Measurements from ENCODE around the gene GALNT15.

The GALNT15 gene

DNA sequence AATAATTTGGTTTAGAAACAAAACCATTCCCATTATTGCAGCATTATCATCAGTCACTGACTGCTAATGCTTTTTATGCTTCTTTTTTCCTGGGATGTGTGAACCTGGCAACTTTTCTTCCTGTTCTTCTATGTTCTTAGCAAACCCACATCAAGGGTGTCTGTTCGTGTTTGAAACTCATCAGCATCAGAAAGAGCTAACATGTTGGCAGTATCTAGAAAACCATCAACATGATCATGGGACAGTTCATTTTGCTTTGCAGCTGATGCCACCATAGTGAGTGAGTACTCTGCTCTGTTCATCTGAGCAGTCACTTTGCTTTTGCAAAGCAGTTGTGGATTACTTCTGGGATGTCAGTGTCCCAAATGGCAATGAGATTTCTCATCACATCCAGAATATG is 84.4 kb downstream of the GALNT15 start:
- Histone ChIP-seq H3K4me3 (ENCODE audit: low read length) (no peak overlapping the region), H3K9me3 (ENCODE audit: low read length) (no peaks in the 10 kb centered on the region), H3K27me3 (ENCODE audit: insufficient read depth, low read length) (no peaks in the 10 kb centered on the region), H3K36me3 (ENCODE audit: insufficient read depth, low read length) (peaks cover 16% of the 10 kb centered on the region), H2AFZ (ENCODE audit: low read depth, low read length) (no peak overlapping the region), H3K4me1 (ENCODE audit: insufficient read depth, low read length) (peaks cover 6% of the 10 kb centered on the region)

DNA sequence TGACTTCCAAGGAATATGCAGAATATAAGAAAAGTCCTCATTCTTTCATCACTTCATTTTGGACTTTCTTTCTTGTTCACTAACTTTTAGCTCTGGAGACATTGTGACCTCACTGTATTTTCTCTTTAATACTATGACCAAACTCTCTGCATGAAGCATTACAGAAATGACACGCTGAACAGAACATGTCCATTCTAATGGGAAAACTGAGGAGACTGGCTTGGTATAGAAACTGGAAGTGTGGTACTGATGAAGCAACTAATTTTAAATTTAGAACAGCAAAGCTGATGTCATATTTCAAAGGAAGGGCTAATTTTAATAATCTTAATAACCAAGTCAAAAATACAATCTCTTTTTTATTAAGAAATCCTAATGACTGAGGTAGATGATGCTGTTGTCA is 85.6 kb downstream of the GALNT15 start:
- H3K4me3 ChIP-seq (ENCODE audit: low read length), result no peak overlapping the region
- peaks cover 12% of the 10 kb centered on the region for H3K4me1 ChIP-seq (ENCODE audit: insufficient read depth, low read length)
- H2AFZ ChIP-seq (ENCODE audit: low read depth, low read length), result no peak overlapping the region
- H3K36me3 ChIP-seq (ENCODE audit: insufficient read depth, low read length), result peaks cover 16% of the 10 kb centered on the region
- H3K27me3 ChIP-seq (ENCODE audit: insufficient read depth, low read length), result no peaks in the 10 kb centered on the region
- H3K9me3 ChIP-seq (ENCODE audit: low read length), result no peaks in the 10 kb centered on the region

DNA sequence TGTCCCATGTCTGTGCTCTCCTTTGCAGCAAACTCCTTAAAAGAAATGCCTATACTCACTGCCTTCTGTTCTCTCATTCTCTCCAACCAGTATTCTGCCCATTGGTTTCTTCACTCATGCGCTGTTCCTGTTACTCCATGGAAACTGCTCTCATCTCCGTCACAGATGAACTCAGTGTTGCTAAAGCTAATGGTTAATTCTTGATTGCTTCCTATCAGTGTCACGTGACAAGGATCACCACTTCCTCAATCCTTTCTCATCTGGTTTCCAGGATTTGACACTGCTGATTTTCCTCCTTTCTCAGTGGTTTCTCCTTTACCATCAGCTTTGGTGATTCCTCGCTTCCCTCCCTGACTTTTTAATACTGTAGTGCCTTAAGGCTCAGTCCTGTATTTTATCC is 87.7 kb downstream of the GALNT15 start:
- peaks cover 13% of the 10 kb centered on the region for H3K36me3 ChIP-seq (ENCODE audit: insufficient read depth, low read length)
- H3K27me3 ChIP-seq (ENCODE audit: insufficient read depth, low read length), result no peaks in the 10 kb centered on the region
- H2AFZ ChIP-seq (ENCODE audit: low read depth, low read length), result no peak overlapping the region
- peaks cover 28% of the 10 kb centered on the region for H3K4me1 ChIP-seq (ENCODE audit: insufficient read depth, low read length)
- H3K9me3 ChIP-seq (ENCODE audit: low read length), result no peaks in the 10 kb centered on the region
- H3K4me3 ChIP-seq (ENCODE audit: low read length), result no peak overlapping the region

DNA sequence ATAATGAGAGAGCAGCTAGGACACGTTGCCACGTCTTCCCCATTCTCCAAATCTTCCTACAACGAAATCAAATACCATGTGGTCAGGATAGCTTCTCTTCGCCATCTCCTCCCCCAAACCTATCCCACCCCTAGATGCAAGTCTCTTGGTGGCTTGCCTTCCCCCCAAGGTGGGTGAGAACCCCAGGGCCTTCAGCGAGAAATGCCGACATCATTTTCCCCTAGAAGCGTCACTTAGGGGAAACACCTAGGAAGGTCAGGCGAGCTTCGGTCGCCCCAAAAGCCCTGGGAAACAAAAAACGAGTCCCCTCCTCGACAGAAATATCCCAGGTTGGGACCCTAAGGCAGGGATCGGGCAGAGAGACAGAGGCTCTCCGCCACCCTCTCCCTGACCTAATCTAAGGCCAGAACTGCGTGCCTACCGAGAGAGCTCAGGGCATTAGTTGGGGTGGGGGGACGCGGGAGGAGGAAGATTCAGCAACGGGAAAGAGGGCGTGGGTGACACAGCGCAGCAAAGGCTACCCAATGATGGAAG is 89.8 kb downstream of the GALNT15 start:
- Histone ChIP-seq H3K4me1 (ENCODE audit: insufficient read depth, low read length) (peaks cover 31% of the 10 kb centered on the region), H3K36me3 (ENCODE audit: insufficient read depth, low read length) (peaks cover 10% of the 10 kb centered on the region), H3K27me3 (ENCODE audit: insufficient read depth, low read length) (no peaks in the 10 kb centered on the region), H3K9me3 (ENCODE audit: low read length) (no peaks in the 10 kb centered on the region), H2AFZ (ENCODE audit: low read depth, low read length) (peak overlapping the region; percentile 71), H3K4me3 (ENCODE audit: low read length) (peak overlapping the region; percentile 83)

DNA sequence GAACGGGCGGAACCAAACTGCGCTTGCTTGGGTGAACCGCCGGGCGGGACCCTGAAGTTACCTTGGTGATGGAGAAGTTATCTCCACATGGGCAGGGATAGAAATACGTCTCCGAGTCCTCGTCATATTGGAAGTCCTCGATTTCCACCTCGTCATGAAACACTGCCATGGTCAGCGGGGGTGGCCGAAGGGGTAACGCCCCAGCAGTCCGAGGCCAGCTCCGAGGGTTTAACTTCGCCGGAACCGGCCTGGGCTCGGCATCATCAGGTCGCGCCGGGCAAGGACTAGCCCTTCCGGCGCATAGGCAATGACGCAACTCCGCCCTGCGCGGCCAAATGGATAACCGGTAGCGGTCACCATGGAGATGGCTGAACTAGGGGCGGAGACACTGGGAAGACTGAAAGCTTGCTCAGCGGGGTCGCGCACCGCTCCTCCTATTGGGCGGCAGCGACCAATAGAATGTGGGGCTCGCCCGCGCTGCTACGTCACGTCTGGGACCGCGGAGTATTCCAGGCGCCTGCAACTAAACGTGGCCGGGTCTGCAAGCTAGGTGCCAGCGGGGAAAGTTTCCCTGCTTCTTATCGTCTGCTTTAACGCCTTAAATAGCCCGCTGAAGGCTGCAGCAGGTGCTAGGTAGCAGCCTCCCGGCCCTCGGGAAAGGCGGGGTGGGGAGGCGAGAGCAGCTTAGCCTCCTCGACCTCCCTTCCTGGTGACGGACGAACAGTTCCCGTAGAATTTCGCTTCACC is 90.4 kb downstream of the GALNT15 start, which contains the start of the genes DPH3 and OXNAD1:
Gene DPH3, minus strand, starts transcription at position 236 of the 747 bp plus-strand sequence. Its CDS starts 67 bp downstream, at position 169.
Gene OXNAD1, plus strand, starts transcription at position 505 of the 747 bp plus-strand sequence. CDS start 5,741 bp downstream, outside the sequence.
- H3K9me3 ChIP-seq (ENCODE audit: low read length), result no peaks in the 10 kb centered on the region
- H3K4me1 ChIP-seq (ENCODE audit: insufficient read depth, low read length), result peaks cover 31% of the 10 kb centered on the region
- H3K36me3 ChIP-seq (ENCODE audit: insufficient read depth, low read length), result peaks cover 4% of the 10 kb centered on the region
- H3K27me3 ChIP-seq (ENCODE audit: insufficient read depth, low read length), result no peaks in the 10 kb centered on the region
- H2AFZ ChIP-seq (ENCODE audit: low read depth, low read length), result peak within 1 kb of the TSS; percentile 71
- peak within 1 kb of the TSS; percentile 83 for H3K4me3 ChIP-seq (ENCODE audit: low read length)

DNA sequence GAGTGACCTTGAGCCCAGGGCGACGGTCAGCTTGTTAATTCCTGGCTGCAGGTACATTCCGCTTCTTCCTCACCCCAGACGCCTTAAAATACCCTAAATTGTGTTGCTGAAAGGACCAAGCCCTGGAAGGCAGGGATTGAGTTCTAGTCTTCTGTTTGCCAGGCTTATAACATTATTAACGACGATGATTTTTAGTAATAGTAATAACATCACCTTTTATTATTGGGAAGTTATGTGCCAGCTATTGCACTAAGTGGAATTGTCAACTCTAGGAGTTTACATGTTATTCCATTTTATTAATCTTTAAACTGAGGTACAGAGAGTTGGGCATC is 90.9 kb downstream of the GALNT15 start:
- H3K36me3 ChIP-seq (ENCODE audit: insufficient read depth, low read length), result peaks cover 2% of the 10 kb centered on the region
- peak overlapping the region; percentile 83 for H3K4me3 ChIP-seq (ENCODE audit: low read length)
- peak overlapping the region; percentile 27 for H2AFZ ChIP-seq (ENCODE audit: low read depth, low read length)
- no peaks in the 10 kb centered on the region for H3K9me3 ChIP-seq (ENCODE audit: low read length)
- H3K27me3 ChIP-seq (ENCODE audit: insufficient read depth, low read length), result no peaks in the 10 kb centered on the region
- peaks cover 31% of the 10 kb centered on the region for H3K4me1 ChIP-seq (ENCODE audit: insufficient read depth, low read length)

DNA sequence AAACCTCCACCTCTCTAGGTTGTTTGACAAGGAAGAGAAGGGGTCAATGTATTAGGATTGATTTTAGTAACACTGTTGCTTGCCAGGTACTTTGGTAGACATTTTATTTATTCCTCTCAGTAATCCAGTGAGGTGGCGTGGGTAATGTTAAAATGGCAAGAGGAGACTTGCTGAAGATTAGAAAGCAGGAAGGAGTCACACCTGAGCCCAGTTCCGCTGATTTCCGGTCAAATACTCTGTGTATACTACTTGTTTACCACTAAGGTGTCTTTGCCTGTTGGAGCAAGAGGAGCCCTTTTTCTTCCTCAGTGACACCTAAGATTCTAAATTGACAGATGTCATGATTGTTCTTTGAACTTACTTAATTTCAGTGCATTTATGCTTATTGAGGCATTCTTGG is 92.2 kb downstream of the GALNT15 start:
- Histone ChIP-seq H2AFZ (ENCODE audit: low read depth, low read length) (no peak overlapping the region), H3K9me3 (ENCODE audit: low read length) (no peaks in the 10 kb centered on the region), H3K27me3 (ENCODE audit: insufficient read depth, low read length) (no peaks in the 10 kb centered on the region), H3K36me3 (ENCODE audit: insufficient read depth, low read length) (peaks cover 11% of the 10 kb centered on the region), H3K4me1 (ENCODE audit: insufficient read depth, low read length) (peaks cover 31% of the 10 kb centered on the region), H3K4me3 (ENCODE audit: low read length) (no peak overlapping the region)

DNA sequence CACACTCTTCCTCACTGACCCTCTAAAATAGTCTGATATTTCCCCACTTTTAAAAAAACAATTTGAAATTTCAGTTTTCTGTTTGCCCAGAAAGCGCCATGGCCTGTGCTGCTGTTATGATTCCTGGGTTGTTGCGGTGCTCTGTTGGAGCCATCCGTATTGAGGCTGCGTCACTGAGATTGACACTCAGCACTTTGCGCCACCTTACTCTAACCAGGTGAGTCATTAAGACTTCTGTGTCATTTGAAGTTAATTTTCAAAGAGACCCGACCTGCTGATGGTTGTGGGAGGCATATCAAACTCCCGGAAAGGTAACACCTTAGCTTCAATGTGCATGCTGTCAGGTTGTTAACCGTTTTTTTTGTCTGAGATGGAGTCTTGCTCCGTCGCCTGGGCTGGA is 96.4 kb downstream of the GALNT15 start:
- no peaks in the 10 kb centered on the region for H3K9me3 ChIP-seq (ENCODE audit: low read length)
- H3K36me3 ChIP-seq (ENCODE audit: insufficient read depth, low read length), result peaks cover 27% of the 10 kb centered on the region
- H3K4me1 ChIP-seq (ENCODE audit: insufficient read depth, low read length), result peaks cover 15% of the 10 kb centered on the region
- H2AFZ ChIP-seq (ENCODE audit: low read depth, low read length), result no peak overlapping the region
- no peak overlapping the region for H3K4me3 ChIP-seq (ENCODE audit: low read length)
- no peaks in the 10 kb centered on the region for H3K27me3 ChIP-seq (ENCODE audit: insufficient read depth, low read length)

DNA sequence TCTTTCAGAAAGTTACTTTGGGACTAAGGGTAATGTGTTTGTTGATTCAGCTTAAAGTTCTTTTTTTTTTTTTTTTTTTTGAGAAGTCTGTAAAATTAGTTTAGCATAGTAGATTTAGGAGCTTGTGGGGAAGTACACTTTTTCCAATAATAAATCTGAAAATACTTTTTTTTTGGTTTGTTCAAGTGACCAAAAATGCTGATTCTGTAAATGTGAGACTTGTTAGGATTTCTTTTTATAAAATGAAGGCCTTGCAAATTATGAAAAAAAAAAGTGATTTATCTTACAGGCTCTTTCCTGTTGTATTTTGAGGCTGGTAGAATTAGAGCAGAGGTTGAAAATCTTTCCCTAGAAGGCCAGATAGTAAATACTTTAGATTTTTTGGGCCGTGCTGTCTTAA is 98.1 kb downstream of the GALNT15 start:
- H2AFZ ChIP-seq (ENCODE audit: low read depth, low read length), result no peak overlapping the region
- H3K9me3 ChIP-seq (ENCODE audit: low read length), result no peaks in the 10 kb centered on the region
- H3K36me3 ChIP-seq (ENCODE audit: insufficient read depth, low read length), result peaks cover 32% of the 10 kb centered on the region
- no peaks in the 10 kb centered on the region for H3K27me3 ChIP-seq (ENCODE audit: insufficient read depth, low read length)
- H3K4me1 ChIP-seq (ENCODE audit: insufficient read depth, low read length), result no peaks in the 10 kb centered on the region
- no peak overlapping the region for H3K4me3 ChIP-seq (ENCODE audit: low read length)

DNA sequence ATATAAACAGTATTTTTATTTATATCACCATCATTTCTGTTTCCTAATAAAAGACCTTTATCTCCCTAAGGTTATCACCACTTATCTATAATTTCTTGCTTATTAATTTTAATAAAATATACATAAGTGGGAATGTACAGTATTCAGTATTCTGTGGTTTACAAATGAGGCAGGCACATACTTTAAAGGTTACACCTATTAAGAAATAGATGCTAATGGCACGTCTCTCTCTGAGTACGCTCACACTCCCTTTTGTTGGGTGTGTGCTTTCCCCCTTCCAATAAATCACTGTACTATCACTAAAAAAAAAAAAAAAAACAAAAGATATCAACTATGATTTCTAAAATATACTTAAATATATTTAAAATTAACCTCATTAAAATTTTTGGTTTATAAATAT is 99.4 kb downstream of the GALNT15 start:
- H3K9me3 ChIP-seq (ENCODE audit: low read length), result no peaks in the 10 kb centered on the region
- no peaks in the 10 kb centered on the region for H3K4me1 ChIP-seq (ENCODE audit: insufficient read depth, low read length)
- H3K27me3 ChIP-seq (ENCODE audit: insufficient read depth, low read length), result no peaks in the 10 kb centered on the region
- no peak overlapping the region for H3K4me3 ChIP-seq (ENCODE audit: low read length)
- no peak overlapping the region for H2AFZ ChIP-seq (ENCODE audit: low read depth, low read length)
- peaks cover 43% of the 10 kb centered on the region for H3K36me3 ChIP-seq (ENCODE audit: insufficient read depth, low read length)

DNA sequence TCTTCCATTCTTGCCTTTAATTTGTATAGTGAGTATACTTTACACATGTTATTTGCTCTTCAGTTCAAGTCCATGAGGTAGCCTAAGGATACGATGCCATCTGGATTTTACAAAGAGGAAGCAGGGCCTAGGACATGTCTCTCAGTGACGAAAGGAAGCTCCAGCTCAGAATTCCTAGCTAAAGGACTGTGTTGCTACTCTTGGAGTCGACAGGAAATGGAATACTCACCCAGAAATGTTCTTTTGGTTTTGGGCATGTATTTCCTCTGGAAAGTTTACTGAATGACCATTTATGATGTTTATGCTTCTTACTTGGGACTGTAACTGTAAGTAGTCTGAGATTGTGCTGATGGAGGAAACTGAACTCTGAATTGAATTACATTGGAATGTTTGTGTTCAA is 103.0 kb downstream of the GALNT15 start:
- H3K4me3 ChIP-seq (ENCODE audit: low read length), result no peak overlapping the region
- no peak overlapping the region for H2AFZ ChIP-seq (ENCODE audit: low read depth, low read length)
- no peaks in the 10 kb centered on the region for H3K4me1 ChIP-seq (ENCODE audit: insufficient read depth, low read length)
- no peaks in the 10 kb centered on the region for H3K9me3 ChIP-seq (ENCODE audit: low read length)
- H3K36me3 ChIP-seq (ENCODE audit: insufficient read depth, low read length), result peaks cover 28% of the 10 kb centered on the region
- no peaks in the 10 kb centered on the region for H3K27me3 ChIP-seq (ENCODE audit: insufficient read depth, low read length)

DNA sequence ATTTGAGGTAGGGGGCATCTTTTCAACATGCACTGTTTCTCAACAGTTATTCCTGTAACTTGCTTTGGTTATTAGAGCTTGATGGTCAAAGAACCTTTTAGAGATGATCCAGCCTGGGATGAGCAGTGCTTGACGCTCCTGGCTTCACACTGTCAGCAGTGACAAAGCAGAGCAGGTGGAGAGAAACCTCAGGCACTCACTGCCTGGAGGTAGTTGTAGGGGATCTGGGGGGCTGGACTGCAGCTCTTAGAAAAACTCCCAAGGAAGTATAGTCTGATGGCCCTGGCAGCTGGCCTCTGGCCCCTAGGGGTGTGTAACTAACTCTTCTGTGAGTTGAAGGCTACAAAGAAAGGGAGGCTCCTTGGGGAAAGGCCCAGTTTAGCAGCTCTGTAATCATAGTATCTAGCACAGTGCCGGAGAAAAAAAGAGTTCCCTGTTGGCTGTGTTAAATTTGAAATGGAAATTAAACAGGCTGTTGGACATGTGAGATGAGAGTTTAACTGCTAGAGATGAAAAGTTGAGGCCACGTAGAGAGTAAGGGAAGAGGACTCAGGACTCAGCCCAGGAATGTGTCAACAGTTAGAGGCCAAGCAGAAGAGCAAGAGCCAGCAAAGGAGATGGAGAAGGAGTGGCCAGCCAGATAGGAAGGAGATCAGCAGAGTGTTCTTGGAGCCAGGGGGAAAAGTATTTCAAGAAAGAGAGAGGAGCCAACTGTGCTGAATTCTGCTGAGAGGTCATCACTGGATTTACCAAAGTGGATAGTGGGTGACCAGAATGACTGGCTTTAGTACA is 104.7 kb downstream of the GALNT15 start:
- Histone ChIP-seq H3K27me3 (ENCODE audit: insufficient read depth, low read length) (no peaks in the 10 kb centered on the region), H3K4me1 (ENCODE audit: insufficient read depth, low read length) (no peaks in the 10 kb centered on the region), H2AFZ (ENCODE audit: low read depth, low read length) (no peak overlapping the region), H3K9me3 (ENCODE audit: low read length) (no peaks in the 10 kb centered on the region), H3K36me3 (ENCODE audit: insufficient read depth, low read length) (peaks cover 28% of the 10 kb centered on the region), H3K4me3 (ENCODE audit: low read length) (no peak overlapping the region)

DNA sequence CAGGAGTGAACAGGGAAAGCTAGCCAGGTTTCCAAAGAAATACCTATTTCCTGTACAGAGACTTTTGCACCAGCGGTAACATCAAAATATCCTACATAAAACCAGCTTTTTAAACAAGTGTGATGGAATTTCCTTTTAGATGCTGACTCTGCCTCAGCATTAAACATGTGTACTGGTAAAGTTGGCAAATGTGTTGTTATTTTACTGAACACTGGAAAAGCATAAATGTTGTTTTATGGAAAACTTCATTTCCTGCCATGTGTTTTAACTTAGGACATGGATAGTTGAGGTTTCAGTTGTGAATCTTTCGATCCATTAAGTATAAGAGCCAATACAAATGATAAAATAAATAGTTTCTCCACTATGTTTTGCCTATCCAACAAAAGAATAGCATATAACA is 106.2 kb downstream of the GALNT15 start:
- Histone ChIP-seq H3K36me3 (ENCODE audit: insufficient read depth, low read length) (peaks cover 18% of the 10 kb centered on the region), H3K4me1 (ENCODE audit: insufficient read depth, low read length) (no peaks in the 10 kb centered on the region), H3K9me3 (ENCODE audit: low read length) (no peaks in the 10 kb centered on the region), H3K27me3 (ENCODE audit: insufficient read depth, low read length) (no peaks in the 10 kb centered on the region), H2AFZ (ENCODE audit: low read depth, low read length) (no peak overlapping the region), H3K4me3 (ENCODE audit: low read length) (no peak overlapping the region)
